IMR-90 (cell line): ENCODE measurements around the gene NAT8. TPM values are rescaled to one million over a fixed set of nuclear protein-coding genes. Genes with fewer than 3 reads are reported as not detected.

Experiments used
- ATAC-seq: fragments of 200-7000 bp; cut with Tn5 transposase; 2 replicates; pipeline ENCODE4 v1.9.1; 2020; ENCODE audit warnings: low read depth, mild to moderate bottlenecking, moderate library complexity
- BruUV-seq: library from RNA; stranded (reverse); fragments of 400-500 nt; replicated peaks from 2 replicates; lab custom pipeline; 2021; lab: Mats Ljungman, UMichigan
- CTCF ChIA-PET: fragments of 300-600 bp; formaldehyde crosslinking; extraction: SDS; loops from one replicate; lab custom pipeline; 2021; ENCODE audit warnings: antibody characterized with exemption; lab: Yijun Ruan, JAX
- POLR2A ChIA-PET: fragments of 300-600 bp; sonication (Branson Sonifier 250); formaldehyde crosslinking; loops from one replicate; lab custom pipeline; 2022; ENCODE audit warnings: antibody characterized with exemption; ENCODE audit not compliant: unreplicated experiment; lab: Charles Lee
- DNase-seq: peaks from one replicate; pipeline ENCODE4 v3.0.0; 2013
- H2AFZ ChIP-seq: replicated peaks from 2 replicates; pipeline ENCODE3; 2013; ENCODE audit warnings: low read length, mild to moderate bottlenecking; ENCODE audit not compliant: poor library complexity
- H2AK5ac ChIP-seq: 2 replicates; pipeline ENCODE4 v1.6.1; 2013; ENCODE audit warnings: low read depth, low read length, inconsistent platforms
- H2AK9ac ChIP-seq: replicated peaks from 2 replicates; pipeline ENCODE3; 2013; ENCODE audit warnings: mild to moderate bottlenecking, low read depth, low read length, moderate library complexity; ENCODE audit not compliant: poor library complexity
- H2BK120ac ChIP-seq: 2 replicates; pipeline ENCODE4 v1.6.1; 2013; ENCODE audit warnings: low read depth, low read length, inconsistent platforms
- H2BK15ac ChIP-seq: 3 replicates; pipeline ENCODE4 v1.6.1; 2013; ENCODE audit warnings: low read depth, low read length, inconsistent platforms
- H2BK20ac ChIP-seq: 2 replicates; pipeline ENCODE4 v1.6.1; 2013; ENCODE audit warnings: low read depth, mild to moderate bottlenecking, inconsistent platforms, low read length, moderate library complexity
- H2BK5ac ChIP-seq: 2 replicates; pipeline ENCODE4 v1.6.1; 2013; ENCODE audit warnings: mild to moderate bottlenecking, low read depth, low read length, inconsistent platforms; ENCODE audit not compliant: poor library complexity, severe bottlenecking
- H3K14ac ChIP-seq: replicated peaks from 2 replicates; pipeline ENCODE4 v1.6.1; 2013; ENCODE audit warnings: low read depth, low read length, inconsistent platforms
- H3K18ac ChIP-seq: 2 replicates; pipeline ENCODE4 v1.6.1; 2013; ENCODE audit warnings: low read depth, low read length, control low read depth
- H3K23ac ChIP-seq: 2 replicates; pipeline ENCODE4 v1.6.1; 2013; ENCODE audit warnings: low read depth, low read length, inconsistent platforms
- H3K27ac ChIP-seq: 2 replicates; pipeline ENCODE4 v1.5.1; 2013; ENCODE audit warnings: mild to moderate bottlenecking, control low read depth, low read length; ENCODE audit not compliant: insufficient read depth
- H3K27me3 ChIP-seq: 2 replicates; pipeline ENCODE4 v1.6.1; 2013; ENCODE audit warnings: low read length; ENCODE audit not compliant: control insufficient read depth, insufficient read depth
- H3K36me3 ChIP-seq: 2 replicates; pipeline ENCODE4 v1.6.1; 2013; ENCODE audit warnings: low read length, mixed read lengths; ENCODE audit not compliant: control insufficient read depth, insufficient read depth
- H3K4ac ChIP-seq: 2 replicates; pipeline ENCODE4 v1.6.1; 2013; ENCODE audit warnings: low read depth, low read length, inconsistent platforms
- H3K4me1 ChIP-seq: 2 replicates; pipeline ENCODE4 v1.6.1; 2013; ENCODE audit warnings: low read length, mixed read lengths; ENCODE audit not compliant: control insufficient read depth, insufficient read depth
- H3K4me2 ChIP-seq: 2 replicates; pipeline ENCODE4 v1.6.1; 2013; ENCODE audit warnings: low read depth, mild to moderate bottlenecking, control low read depth, low read length, moderate library complexity
- H3K4me3 ChIP-seq: 2 replicates; pipeline ENCODE4 v1.5.1; 2013; ENCODE audit warnings: low read depth, mild to moderate bottlenecking, control low read depth, low read length, moderate library complexity; ENCODE audit not compliant: insufficient read depth
- H3K56ac ChIP-seq: 2 replicates; pipeline ENCODE4 v1.6.1; 2013; ENCODE audit warnings: low read length, inconsistent platforms; ENCODE audit not compliant: insufficient read depth; ENCODE audit errors: extremely low read depth
- H3K79me1 ChIP-seq, 2 experiments: 2 replicates each; pipeline ENCODE4 v1.6.1; 2013; ENCODE audit warnings: low read length in 2 of 2, inconsistent platforms in 1 of 2, low read depth in 1 of 2
- H3K9ac ChIP-seq: 2 replicates; pipeline ENCODE4 v1.6.1; 2013; ENCODE audit warnings: low read depth, low read length, control low read depth
- H3K9me1 ChIP-seq: 2 replicates; pipeline ENCODE4 v1.6.1; 2013; ENCODE audit warnings: low read length, inconsistent platforms; ENCODE audit not compliant: insufficient read depth
- H3K9me3 ChIP-seq: 2 replicates; pipeline ENCODE4 v1.6.1; 2013; ENCODE audit warnings: low read length; ENCODE audit not compliant: control insufficient read depth, insufficient read depth
- H4K20me1 ChIP-seq: 2 replicates; pipeline ENCODE4 v1.6.1; 2013; ENCODE audit warnings: low read length, inconsistent platforms; ENCODE audit not compliant: insufficient read depth
- H4K5ac ChIP-seq: 2 replicates; pipeline ENCODE4 v1.6.1; 2013; ENCODE audit warnings: mild to moderate bottlenecking, low read depth, low read length, control low read depth
- H4K8ac ChIP-seq, 2 experiments: 2 replicates each; pipeline ENCODE4 v1.6.1; 2013; ENCODE audit warnings: low read depth in 2 of 2, low read length in 2 of 2, control low read depth in 1 of 2, inconsistent platforms in 1 of 2
- H4K91ac ChIP-seq: 2 replicates; pipeline ENCODE4 v1.6.1; 2013; ENCODE audit warnings: low read depth, low read length, inconsistent platforms; ENCODE audit not compliant: insufficient read depth
- BHLHE40 ChIP-seq: fragments of 150-350 bp; IDR thresholded peaks from 2 replicates; pipeline ENCODE4 v1.6.1; 2016; ENCODE audit warnings: mild to moderate bottlenecking, low read depth, low read length
- CEBPB ChIP-seq: IDR thresholded peaks from 2 replicates; pipeline ENCODE4 v1.6.1; 2012; ENCODE audit warnings: low read depth, low read length, improper control_type of control experiment
- CHD1 ChIP-seq: IDR thresholded peaks from 2 replicates; pipeline ENCODE4 v1.6.1; 2012; ENCODE audit warnings: low read depth, low read length, improper control_type of control experiment
- ELK1 ChIP-seq: fragments of 150-350 bp; IDR thresholded peaks from 2 replicates; pipeline ENCODE4 v1.6.1; 2016; ENCODE audit warnings: low read depth, mild to moderate bottlenecking, low read length, moderate library complexity, borderline replicate concordance
- FOS ChIP-seq: fragments of 150-350 bp; IDR thresholded peaks from 2 replicates; pipeline ENCODE4 v1.6.1; 2016; ENCODE audit warnings: low read depth, low read length
- MAFK ChIP-seq: IDR thresholded peaks from 2 replicates; pipeline ENCODE4 v1.6.1; 2012; ENCODE audit warnings: low read depth, low read length, improper control_type of control experiment
- MAZ ChIP-seq: IDR thresholded peaks from 2 replicates; pipeline ENCODE4 v1.6.1; 2012; ENCODE audit warnings: low read depth, mild to moderate bottlenecking, low read length, improper control_type of control experiment, moderate library complexity, borderline replicate concordance
- MXI1 ChIP-seq: IDR thresholded peaks from 2 replicates; pipeline ENCODE4 v1.6.1; 2012; ENCODE audit warnings: low read depth, mild to moderate bottlenecking, low read length, moderate library complexity, borderline replicate concordance
- NFE2L2 ChIP-seq: fragments of 150-350 bp; IDR thresholded peaks from 2 replicates; pipeline ENCODE4 v1.6.1; 2016; ENCODE audit warnings: low read depth, mild to moderate bottlenecking, low read length
- POLR2A ChIP-seq: IDR thresholded peaks from 2 replicates; pipeline ENCODE4 v1.6.1; 2012; ENCODE audit warnings: mild to moderate bottlenecking, low read depth, low read length
- RAD21 ChIP-seq: IDR thresholded peaks from 2 replicates; pipeline ENCODE4 v1.6.1; 2012; ENCODE audit warnings: low read length, improper control_type of control experiment
- RCOR1 ChIP-seq: IDR thresholded peaks from 2 replicates; pipeline ENCODE4 v1.6.1; 2012; ENCODE audit warnings: mild to moderate bottlenecking, low read length, improper control_type of control experiment; ENCODE audit not compliant: insufficient replicate concordance
- RFX5 ChIP-seq: IDR thresholded peaks from 2 replicates; pipeline ENCODE4 v1.8.0; 2012; ENCODE audit warnings: low read depth, mild to moderate bottlenecking, low read length, moderate library complexity
- SMC3 ChIP-seq: fragments of 150-350 bp; IDR thresholded peaks from 2 replicates; pipeline ENCODE4 v1.6.1; 2016; ENCODE audit warnings: low read depth, mild to moderate bottlenecking, antibody characterized with exemption, low read length, moderate library complexity
- USF2 ChIP-seq: fragments of 150-350 bp; IDR thresholded peaks from 2 replicates; pipeline ENCODE4 v1.6.1; 2017; ENCODE audit warnings: mild to moderate bottlenecking, antibody characterized with exemption, low read length, low read depth
- WGBS, 2 experiments: methylation state at CpG; one replicate each; pipeline versions ENCODE4 v1.1.5 to v1.1.7; 2013; ENCODE audit warnings: missing lambda C conversion rate in 2 of 2; ENCODE audit not compliant: insufficient read length in 1 of 2; ENCODE audit errors: extremely low coverage in 2 of 2; 5-methylcytosine and 5-hydroxymethylcytosine counted together
- dilution Hi-C: fragments of 300-500 bp; cut with HindIII; formaldehyde crosslinking; loops from one replicate; pipeline ENCODE4 v1.14.3; 2018; ENCODE audit warnings: low sequenced_read_pairs; ENCODE audit not compliant: unreplicated experiment
- in situ Hi-C: fragments of 300-500 bp; cut with MboI; formaldehyde crosslinking; loops from 3 replicates; pipeline ENCODE4 v1.14.3; 2019; ENCODE audit warnings: low sequenced_read_pairs, inconsistent platforms, mixed read lengths
- intact Hi-C: fragments of 100-400 bp; cut with micrococcal nuclease; formaldehyde crosslinking; loops from 2 replicates; pipeline ENCODE4 v1.10.0; 2022
- polyA plus RNA-seq, 3 experiments: library from polyadenylated mRNA; depleted of rRNA; stranded (reverse); fragments of >200 nt; gene quantifications; 2 replicates each; pipeline ENCODE4 v1.2.3, GENCODE V29; 2012; ENCODE audit warnings: low replicate concordance in 1 of 3
- total RNA-seq: library from RNA; depleted of rRNA; stranded (reverse); fragments of >200 nt; gene quantifications from 2 replicates; pipeline ENCODE4 v1.2.3, GENCODE V29; 2012
- TF ChIP-seq, protein P1 (sequence below): conservative IDR thresholded peaks from 2 replicates; pipeline ENCODE4 v1.5.1; 2012; ENCODE audit warnings: mild to moderate bottlenecking, low read depth, low read length, improper control_type of control experiment

NAT8 gene
- total and polyA plus RNA-seq, 2 of the 4 experiments (the other 2 are of a cell fraction), result not detected

DNA sequence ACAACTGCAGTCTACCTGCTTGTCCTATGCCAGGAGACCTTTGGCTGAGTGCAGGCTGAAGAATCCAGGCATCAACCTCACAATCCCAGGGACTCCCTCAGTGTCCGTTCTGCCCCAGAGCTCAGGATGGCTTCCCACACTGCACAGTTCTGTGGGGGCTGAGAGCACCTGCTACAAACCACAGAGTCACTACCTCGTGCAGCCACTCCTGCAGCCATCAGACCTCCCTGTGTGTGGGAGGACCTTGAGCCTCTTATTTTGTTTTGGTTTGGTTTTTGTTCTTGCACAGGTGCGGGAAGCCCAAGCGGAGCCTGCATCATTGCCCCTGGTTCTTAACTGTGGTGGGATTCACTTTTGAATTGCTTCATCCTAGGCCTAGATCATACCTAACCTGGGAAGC, 31.0 kb downstream of the NAT8 start:
- Histone ChIP-seq H2BK5ac (no peak overlapping the region), H3K36me3 (no peaks in the 10 kb centered on the region; the same call in 1 of the 2 replicates), H2BK15ac (no peak overlapping the region), H3K27ac (no peak overlapping the region), H2BK20ac (no peak overlapping the region), H2BK120ac (no peak overlapping the region), H3K9me1 (no peaks in the 10 kb centered on the region), H4K91ac (no peak overlapping the region), H3K27me3 (no peaks in the 10 kb centered on the region), H3K56ac (no peak overlapping the region), H3K4me3 (no peak overlapping the region), H3K79me1 (no peaks in the 10 kb centered on the region), H3K4me1 (no peaks in the 10 kb centered on the region), H2AK9ac (no peak overlapping the region), H3K9ac (no peak overlapping the region), H4K5ac (no peak overlapping the region), H3K14ac (no peak overlapping the region), H4K20me1 (no peaks in the 10 kb centered on the region), H4K8ac (no peak overlapping the region), H3K9me3 (no peaks in the 10 kb centered on the region), H3K23ac (no peak overlapping the region), H3K18ac (no peak overlapping the region), H3K4me2 (no peak overlapping the region), H3K4ac (no peak overlapping the region), H2AK5ac (no peak overlapping the region), H2AFZ (no peak overlapping the region)
- dilution Hi-C loops, result no loop called here
- DNase-seq (no peak), ATAC-seq (no peak)
- no TSS peak for BruUV-seq
- no peak for TF ChIP-seq MAFK
- TF ChIP-seq RCOR1, result no peak
- TF ChIP-seq NFE2L2, result no peak
- no peak for TF ChIP-seq RAD21
- TF ChIP-seq ELK1, result no peak
- no peak for TF ChIP-seq BHLHE40
- TF ChIP-seq MXI1, result no peak
- TF ChIP-seq CHD1, result no peak
- no peak for TF ChIP-seq MAZ
- no peak for TF ChIP-seq CEBPB
- no peak for TF ChIP-seq USF2
- TF ChIP-seq FOS, result no peak
- TF ChIP-seq, protein P1, sequence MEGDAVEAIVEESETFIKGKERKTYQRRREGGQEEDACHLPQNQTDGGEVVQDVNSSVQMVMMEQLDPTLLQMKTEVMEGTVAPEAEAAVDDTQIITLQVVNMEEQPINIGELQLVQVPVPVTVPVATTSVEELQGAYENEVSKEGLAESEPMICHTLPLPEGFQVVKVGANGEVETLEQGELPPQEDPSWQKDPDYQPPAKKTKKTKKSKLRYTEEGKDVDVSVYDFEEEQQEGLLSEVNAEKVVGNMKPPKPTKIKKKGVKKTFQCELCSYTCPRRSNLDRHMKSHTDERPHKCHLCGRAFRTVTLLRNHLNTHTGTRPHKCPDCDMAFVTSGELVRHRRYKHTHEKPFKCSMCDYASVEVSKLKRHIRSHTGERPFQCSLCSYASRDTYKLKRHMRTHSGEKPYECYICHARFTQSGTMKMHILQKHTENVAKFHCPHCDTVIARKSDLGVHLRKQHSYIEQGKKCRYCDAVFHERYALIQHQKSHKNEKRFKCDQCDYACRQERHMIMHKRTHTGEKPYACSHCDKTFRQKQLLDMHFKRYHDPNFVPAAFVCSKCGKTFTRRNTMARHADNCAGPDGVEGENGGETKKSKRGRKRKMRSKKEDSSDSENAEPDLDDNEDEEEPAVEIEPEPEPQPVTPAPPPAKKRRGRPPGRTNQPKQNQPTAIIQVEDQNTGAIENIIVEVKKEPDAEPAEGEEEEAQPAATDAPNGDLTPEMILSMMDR, result no peak
- TF ChIP-seq POLR2A, result no peak
- TF ChIP-seq SMC3, result no peak
- TF ChIP-seq RFX5, result no peak
- POLR2A ChIA-PET, result no interaction called here
- CTCF ChIA-PET, result no interaction called here
- WGBS, 2 experiments, result no CpG with 5 or more reads among the region's 4 CpGs
- intact Hi-C loops, result no loop called here
- in situ Hi-C loops, result no loop called here
